Dermis microvascular lymphatic vessel endothelial cell (primary cell): ENCODE measurements around the gene SQOR. TPM values are rescaled to one million over a fixed set of nuclear protein-coding genes. Genes with fewer than 3 reads are reported as not detected.
"Not testable (repeated sequence)": the region's sequence is repeated elsewhere in the genome, so short reads cannot be mapped to it uniquely, and the experiment has no call there.

Experiments used
- DNase-seq, 2 donors: peaks; one replicate each; pipeline versions ENCODE4 v3.0.0 to v3.0.0-alpha.2; 2010; ENCODE audit warnings: low read depth in 2 of 2
- total RNA-seq: library from RNA; depleted of rRNA; stranded (reverse); fragments of >200 nt; gene quantifications from 2 replicates; pipeline ENCODE4 v1.2.1, GENCODE V29; 2014

SQOR gene
- total RNA-seq, 1 donor from 2014 or later, result 156 TPM

- DNase-seq, result no peak
Measured at GRCh38 chr15:45630917-45631691, 3.7 kb upstream of the SQOR start.

- DNase-seq, result no peak
Measured at GRCh38 chr15:45631776-45632175, 3.1 kb upstream of the SQOR start.

- DNase-seq, result peak in 1 of 2 donors; percentile 72
Measured at GRCh38 chr15:45635191-45635638, 386 bp downstream of the SQOR start.

GRCh38 chr15:45635763-45636292 is 999 bp downstream of the SQOR start:
- no peak for DNase-seq

GRCh38 chr15:45637141-45637540 is 2.3 kb downstream of the SQOR start:
- no peak for DNase-seq

GRCh38 chr15:45637552-45638033 is 2.8 kb downstream of the SQOR start:
- DNase-seq, result peak; percentile 92 to 94

- DNase-seq, result peak; percentile 84 to 98
Measured at GRCh38 chr15:45640616-45641015, 5.8 kb downstream of the SQOR start.

GRCh38 chr15:45641374-45641781 is 6.5 kb downstream of the SQOR start:
- peak in 1 of 2 donors; percentile 81 for DNase-seq

GRCh38 chr15:45641999-45642932 is 7.4 kb downstream of the SQOR start:
- DNase-seq, result peak in 1 of 2 donors; percentile 85

- DNase-seq, result no peak
Measured at GRCh38 chr15:45644437-45644836, 9.6 kb downstream of the SQOR start.

GRCh38 chr15:45645026-45645980 is 10.5 kb downstream of the SQOR start:
- DNase-seq, result peak in 1 of 2 donors; percentile 50

GRCh38 chr15:45646220-45646619 is 11.4 kb downstream of the SQOR start:
- no peak for DNase-seq

GRCh38 chr15:45647828-45648227 is 13.0 kb downstream of the SQOR start:
- DNase-seq, result no peak

GRCh38 chr15:45648521-45649200 is 13.8 kb downstream of the SQOR start:
- DNase-seq, result peak in 1 of 2 donors; percentile 38

GRCh38 chr15:45650007-45650406 is 15.2 kb downstream of the SQOR start:
- not testable (repeated sequence) for DNase-seq

- no peak for DNase-seq
Measured at GRCh38 chr15:45650889-45651525, 16.2 kb downstream of the SQOR start.

GRCh38 chr15:45653702-45654424 is 19.0 kb downstream of the SQOR start:
- no peak for DNase-seq

GRCh38 chr15:45654749-45655148 is 19.9 kb downstream of the SQOR start:
- DNase-seq, result no peak

GRCh38 chr15:45657254-45657653 is 22.4 kb downstream of the SQOR start:
- DNase-seq, result no peak
